Fibroblast of the aortic adventitia (primary cell): ENCODE data around the gene BDKRB1. TPM values are rescaled to one million over a fixed set of nuclear protein-coding genes. Genes with fewer than 3 reads are reported as not detected.

Experiments
- DNase-seq: peaks from one replicate; pipeline ENCODE4 v3.0.0-alpha.2; 2010; ENCODE audit warnings: low read depth
- H3K4me3 ChIP-seq: 2 replicates; pipeline ENCODE4 v1.5.1; 2011; ENCODE audit warnings: low read depth, mild to moderate bottlenecking, control low read depth, low read length, moderate library complexity
- CTCF ChIP-seq: IDR thresholded peaks from 2 replicates; pipeline ENCODE4 v1.5.1; 2011; ENCODE audit warnings: mild to moderate bottlenecking, low read length, control low read depth, inconsistent platforms; ENCODE audit not compliant: insufficient read depth
- total RNA-seq: library from RNA; depleted of rRNA; stranded (reverse); fragments of >200 nt; gene quantifications from 2 replicates; pipeline ENCODE4 v1.2.3, GENCODE V29; 2012; ENCODE audit warnings: low replicate concordance

Gene BDKRB1
- total RNA-seq, 1 donor, result 6.9 TPM

- no peak for DNase-seq
- no peak for TF ChIP-seq CTCF
- H3K4me3 ChIP-seq, result no peak overlapping the region
Observed at GRCh38 chr14:96263347-96264199, 7.6 kb downstream of the BDKRB1 start.

- no peak for TF ChIP-seq CTCF
- H3K4me3 ChIP-seq, result no peak overlapping the region
- no peak for DNase-seq
Observed at GRCh38 chr14:96264200-96264553, 8.2 kb downstream of the BDKRB1 start.

- H3K4me3 ChIP-seq, result no peak overlapping the region
- peak; percentile 71 for TF ChIP-seq CTCF
- DNase-seq, result peak; percentile 69
Observed at GRCh38 chr14:96264853-96265252, 8.8 kb downstream of the BDKRB1 start.

DNA sequence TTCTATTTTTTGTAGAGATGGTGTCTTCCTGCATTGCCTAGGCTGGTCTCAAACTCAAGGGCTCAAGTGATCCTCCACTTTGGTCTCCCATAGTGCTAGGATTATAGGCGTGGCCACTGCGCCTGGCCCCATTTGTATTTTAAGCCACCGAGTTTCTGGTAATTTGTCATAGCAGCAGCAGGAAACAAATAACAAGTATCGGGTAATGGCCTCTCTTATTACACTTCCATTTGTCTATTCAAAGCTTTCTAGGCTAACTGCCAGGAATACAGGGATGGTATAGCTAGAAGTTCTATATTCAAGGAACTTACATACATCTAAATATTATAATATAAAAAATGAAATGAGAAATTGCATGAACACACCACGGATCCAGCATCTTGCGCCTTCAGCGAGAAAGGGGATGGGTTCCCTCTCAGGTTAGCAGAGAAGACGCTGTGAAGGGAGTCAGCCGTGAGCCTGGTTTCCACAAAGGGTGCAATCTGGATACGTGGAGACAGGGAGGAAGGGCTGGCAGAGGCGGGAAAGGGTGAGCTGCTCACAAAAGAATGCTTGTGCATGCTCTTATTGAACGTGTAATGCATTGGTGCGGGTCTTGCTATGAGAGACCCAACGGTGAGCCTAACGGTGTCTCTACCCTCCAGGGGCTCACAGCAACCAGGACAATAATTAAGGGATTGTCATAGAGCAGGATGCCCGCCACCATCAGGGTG, 9.5 kb downstream of the BDKRB1 start:
- no peak for TF ChIP-seq CTCF
- DNase-seq, result no peak
- H3K4me3 ChIP-seq, result no peak overlapping the region

GRCh38 chr14:96267336-96267735, 11.3 kb downstream of the BDKRB1 start:
- DNase-seq, result peak; percentile 92
- no peak overlapping the region for H3K4me3 ChIP-seq
- no peak for TF ChIP-seq CTCF

- H3K4me3 ChIP-seq, result no peak overlapping the region
- TF ChIP-seq CTCF, result no peak
- DNase-seq, result no peak
Observed at GRCh38 chr14:96267916-96268315, 11.9 kb downstream of the BDKRB1 start.
